ENCODE measurements around the gene PTPRU. TPM values are rescaled to one million over a fixed set of nuclear protein-coding genes. Genes with fewer than 3 reads are reported as not detected.

The PTPRU gene
- total RNA-seq, 1 experiment from 2014 or later: 0.72 TPM

- no peak for TF ChIP-seq CTCF (IDR thresholded peaks at IDR 0.05)
- TF ChIP-seq TCF7L2 (IDR thresholded peaks at IDR 0.05; ENCODE audit: low read depth, low read length): no peak
- TF ChIP-seq REST (IDR thresholded peaks at IDR 0.05; ENCODE audit: insufficient read depth in 1 of 2, low read depth in 2 of 2, low read length in 1 of 2): no peak
- TF ChIP-seq SIN3A (IDR thresholded peaks at IDR 0.05; ENCODE audit: borderline replicate concordance, insufficient read depth, low read depth, low read length): no peak
- TF ChIP-seq POLR2AphosphoS5 (IDR thresholded peaks at IDR 0.05; ENCODE audit: low read depth, low read length): no peak
- CTCF ChIA-PET: no interaction called here
- no peak for ATAC-seq
- Histone ChIP-seq H3K9me3 (ENCODE audit: control insufficient read depth, insufficient read depth, low read depth, low read length) (no peaks in the 10 kb centered on the region), H3K36me3 (ENCODE audit: control insufficient read depth, insufficient read depth, low read length) (no peaks in the 10 kb centered on the region), H3K4me3 (ENCODE audit: low read depth in 2 of 2, low read length in 2 of 2) (no peak overlapping the region), H3K27me3 (ENCODE audit: control insufficient read depth, insufficient read depth, low read length) (peaks cover 7% of the 10 kb centered on the region), H3K27ac (ENCODE audit: low read length) (no peak overlapping the region), H3K4me1 (ENCODE audit: control insufficient read depth, insufficient read depth, low read length) (no peaks in the 10 kb centered on the region)
- DNase-seq (ENCODE audit: low read depth, low spot score): no peak
- POLR2A ChIA-PET: no interaction called here
- intact Hi-C loops (cut with micrococcal nuclease; ENCODE audit: unreplicated experiment) (no loop called here), in situ Hi-C loops (cut with HindIII; ENCODE audit: low pct_unique_long_range_greater_than_20kb, low sequenced_read_pairs) (no loop called here)
- no TSS peak for BruUV-seq (replicated peaks)
Measured at GRCh38 chr1:29362764-29363163, 126.4 kb downstream of the PTPRU start.

GRCh38 chr1:29363536-29363935, 127.2 kb downstream of the PTPRU start:
- no TSS peak for BruUV-seq (replicated peaks)
- no peaks in the 10 kb centered on the region for H3K4me1 ChIP-seq (ENCODE audit: control insufficient read depth, insufficient read depth, low read length)
- no peak for TF ChIP-seq POLR2AphosphoS5 (IDR thresholded peaks at IDR 0.05; ENCODE audit: low read depth, low read length)
- no peak for TF ChIP-seq REST (IDR thresholded peaks at IDR 0.05; ENCODE audit: insufficient read depth in 1 of 2, low read depth in 2 of 2, low read length in 1 of 2)
- no peak for TF ChIP-seq TCF7L2 (IDR thresholded peaks at IDR 0.05; ENCODE audit: low read depth, low read length)
- no peak for TF ChIP-seq CTCF (IDR thresholded peaks at IDR 0.05)
- TF ChIP-seq SIN3A (IDR thresholded peaks at IDR 0.05; ENCODE audit: borderline replicate concordance, insufficient read depth, low read depth, low read length): no peak
- no peak overlapping the region for H3K27ac ChIP-seq (ENCODE audit: low read length)
- DNase-seq (ENCODE audit: low read depth, low spot score): no peak
- CTCF ChIA-PET: no interaction called here
- no peak for ATAC-seq
- peaks cover 12% of the 10 kb centered on the region for H3K27me3 ChIP-seq (ENCODE audit: control insufficient read depth, insufficient read depth, low read length)
- no peaks in the 10 kb centered on the region for H3K9me3 ChIP-seq (ENCODE audit: control insufficient read depth, insufficient read depth, low read depth, low read length)
- H3K36me3 ChIP-seq (ENCODE audit: control insufficient read depth, insufficient read depth, low read length): no peaks in the 10 kb centered on the region
- intact Hi-C loops (cut with micrococcal nuclease; ENCODE audit: unreplicated experiment): no loop called here
- POLR2A ChIA-PET: no interaction called here
- H3K4me3 ChIP-seq (ENCODE audit: low read depth in 2 of 2, low read length in 2 of 2): no peak overlapping the region
- in situ Hi-C loops (cut with HindIII; ENCODE audit: low pct_unique_long_range_greater_than_20kb, low sequenced_read_pairs): no loop called here
